ENCODE measurements around the gene OTUD1. TPM values are rescaled to one million over a fixed set of nuclear protein-coding genes. Genes with fewer than 3 reads are reported as not detected.
A peak's percentile ranks its signal among the peaks of the same experiment; 100 is the strongest.
"Not testable (repeated sequence)": the region's sequence is repeated elsewhere in the genome, so short reads cannot be mapped to it uniquely, and the experiment has no call there.

OTUD1 gene
- total RNA-seq, result 10 to 100 TPM in 1 of 2 donors, 1 to 10 TPM in 1; 6.6 to 20.7 TPM

GRCh38 chr10:23438547-23439451 lies at the start of gene OTUD1:
OTUD1 (plus strand) TSS chr10:23439075; CDS start chr10:23439458, 383 bp downstream.
- Histone ChIP-seq H3K4me1 (peaks cover 11% of the 10 kb centered on the region), H3K27me3 (no peaks in the 10 kb centered on the region), H3K9me3 (no peaks in the 10 kb centered on the region), H3K9ac (ENCODE audit: low read depth in 2 of 2, low read length in 2 of 2) (peak within 1 kb of the TSS; percentile 85 to 88), H3K36me3 (no peaks in the 10 kb centered on the region), H3K4me3 (peak within 1 kb of the TSS; percentile 90), H3K27ac (peak within 1 kb of the TSS; percentile 95)
- peak; percentile 95 for DNase-seq
- TF ChIP-seq CTCF (IDR thresholded peaks at IDR 0.05), result no peak
- intact Hi-C loops (cut with DNase I), result no loop called here

GRCh38 chr10:23390408-23390807 lies 48.5 kb upstream of the OTUD1 start:
- intact Hi-C loops (cut with DNase I), result not testable (repeated sequence)

GRCh38 chr10:23390809-23391208 lies 48.1 kb upstream of the OTUD1 start:
- Histone ChIP-seq H3K9me3 (no peaks in the 10 kb centered on the region), H3K36me3 (no peaks in the 10 kb centered on the region), H3K4me3 (no peak overlapping the region), H3K9ac (ENCODE audit: low read depth in 2 of 2, low read length in 2 of 2) (no peak overlapping the region), H3K27me3 (no peaks in the 10 kb centered on the region), H3K27ac (no peak overlapping the region), H3K4me1 (no peaks in the 10 kb centered on the region)
- no peak for DNase-seq
- TF ChIP-seq CTCF (IDR thresholded peaks at IDR 0.05), result no peak
- intact Hi-C loops (cut with DNase I), result no loop called here

More at GRCh38 chr10:23390408-23390807, 48.5 kb upstream of the OTUD1 start:
- not testable (repeated sequence) for H3K9me3 ChIP-seq; H3K4me1 ChIP-seq; H3K27me3 ChIP-seq; H3K4me3 ChIP-seq; H3K9ac ChIP-seq (ENCODE audit: low read depth in 2 of 2, low read length in 2 of 2); DNase-seq; H3K27ac ChIP-seq; H3K36me3 ChIP-seq

- no peak for DNase-seq
- Histone ChIP-seq H3K9me3 (no peaks in the 10 kb centered on the region), H3K27ac (no peak overlapping the region), H3K36me3 (no peaks in the 10 kb centered on the region), H3K9ac (ENCODE audit: low read depth in 2 of 2, low read length in 2 of 2) (no peak overlapping the region), H3K4me3 (no peak overlapping the region), H3K4me1 (no peaks in the 10 kb centered on the region), H3K27me3 (no peaks in the 10 kb centered on the region)
- intact Hi-C loops (cut with DNase I), result no loop called here
- no peak for TF ChIP-seq CTCF (IDR thresholded peaks at IDR 0.05)
Measured at GRCh38 chr10:23391821-23392220, 47.1 kb upstream of the OTUD1 start.

- Histone ChIP-seq H3K27ac (no peak overlapping the region), H3K4me1 (no peaks in the 10 kb centered on the region), H3K9ac (ENCODE audit: low read depth in 2 of 2, low read length in 2 of 2) (no peak overlapping the region), H3K4me3 (no peak overlapping the region), H3K9me3 (no peaks in the 10 kb centered on the region), H3K36me3 (no peaks in the 10 kb centered on the region), H3K27me3 (no peaks in the 10 kb centered on the region)
- DNase-seq, result no peak
- no peak for TF ChIP-seq CTCF (IDR thresholded peaks at IDR 0.05)
- intact Hi-C loops (cut with DNase I), result no loop called here
Measured at GRCh38 chr10:23395017-23395416, 43.9 kb upstream of the OTUD1 start.

- Histone ChIP-seq H3K27me3 (no peaks in the 10 kb centered on the region), H3K27ac (no peak overlapping the region), H3K36me3 (no peaks in the 10 kb centered on the region), H3K9me3 (no peaks in the 10 kb centered on the region), H3K4me1 (no peaks in the 10 kb centered on the region), H3K4me3 (no peak overlapping the region), H3K9ac (ENCODE audit: low read depth in 2 of 2, low read length in 2 of 2) (no peak overlapping the region)
- TF ChIP-seq CTCF (IDR thresholded peaks at IDR 0.05), result no peak
- intact Hi-C loops (cut with DNase I), result no loop called here
- no peak for DNase-seq
Measured at GRCh38 chr10:23396695-23397094, 42.2 kb upstream of the OTUD1 start.
